ENCODE results near the gene CPNE5.

DNA sequence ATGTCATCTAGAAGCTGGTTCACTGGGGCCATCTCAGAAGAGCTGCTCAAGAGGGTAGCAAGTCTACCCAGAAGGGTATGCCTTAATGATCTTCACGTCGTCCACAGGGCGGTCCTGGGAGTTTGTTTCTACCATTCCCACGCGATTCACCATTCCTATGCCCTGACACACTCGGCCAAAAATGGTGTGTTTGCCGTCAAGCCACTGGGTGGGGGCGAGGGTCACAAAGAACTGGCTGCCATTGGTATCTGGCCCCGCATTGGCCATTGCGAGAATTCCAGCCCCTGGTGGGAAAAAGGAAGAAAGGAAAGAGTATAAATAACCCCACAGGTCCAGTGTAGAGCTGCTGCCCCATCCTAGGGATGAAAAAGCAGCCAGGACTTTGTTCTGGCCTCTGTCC, 16.5 kb upstream of the CPNE5 start:
- TF ChIP-seq, protein P1, sequence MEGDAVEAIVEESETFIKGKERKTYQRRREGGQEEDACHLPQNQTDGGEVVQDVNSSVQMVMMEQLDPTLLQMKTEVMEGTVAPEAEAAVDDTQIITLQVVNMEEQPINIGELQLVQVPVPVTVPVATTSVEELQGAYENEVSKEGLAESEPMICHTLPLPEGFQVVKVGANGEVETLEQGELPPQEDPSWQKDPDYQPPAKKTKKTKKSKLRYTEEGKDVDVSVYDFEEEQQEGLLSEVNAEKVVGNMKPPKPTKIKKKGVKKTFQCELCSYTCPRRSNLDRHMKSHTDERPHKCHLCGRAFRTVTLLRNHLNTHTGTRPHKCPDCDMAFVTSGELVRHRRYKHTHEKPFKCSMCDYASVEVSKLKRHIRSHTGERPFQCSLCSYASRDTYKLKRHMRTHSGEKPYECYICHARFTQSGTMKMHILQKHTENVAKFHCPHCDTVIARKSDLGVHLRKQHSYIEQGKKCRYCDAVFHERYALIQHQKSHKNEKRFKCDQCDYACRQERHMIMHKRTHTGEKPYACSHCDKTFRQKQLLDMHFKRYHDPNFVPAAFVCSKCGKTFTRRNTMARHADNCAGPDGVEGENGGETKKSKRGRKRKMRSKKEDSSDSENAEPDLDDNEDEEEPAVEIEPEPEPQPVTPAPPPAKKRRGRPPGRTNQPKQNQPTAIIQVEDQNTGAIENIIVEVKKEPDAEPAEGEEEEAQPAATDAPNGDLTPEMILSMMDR (IDR thresholded peaks at IDR 0.05), result no peak
- TF ChIP-seq POLR2A (IDR thresholded peaks at IDR 0.05), result no peak

All from thyroid gland (tissue), 4 donors.